Large intestine (tissue), 3 donors: Measurements from ENCODE around the gene PPP4R1. TPM values are rescaled to one million over a fixed set of nuclear protein-coding genes. Genes with fewer than 3 reads are reported as not detected.

Experiments used
- DNase-seq, 2 donors: peaks; one replicate each; pipeline versions ENCODE4 v3.0.0 to v3.0.0-alpha.2; 2013
- H3K27ac ChIP-seq: one replicate; pipeline ENCODE4 v1.5.1; 2013; ENCODE audit warnings: low read length
- H3K27me3 ChIP-seq: 2 replicates; pipeline ENCODE4 v1.6.1; 2013; ENCODE audit warnings: low read length; ENCODE audit not compliant: control insufficient read depth, insufficient read depth
- H3K36me3 ChIP-seq: 2 replicates; pipeline ENCODE4 v1.6.1; 2013; ENCODE audit warnings: low read length; ENCODE audit not compliant: control insufficient read depth, insufficient read depth
- H3K4me1 ChIP-seq: one replicate; pipeline ENCODE4 v1.6.1; 2013; ENCODE audit warnings: low read length; ENCODE audit not compliant: control insufficient read depth, insufficient read depth
- H3K4me3 ChIP-seq: one replicate; pipeline ENCODE4 v1.5.1; 2013; ENCODE audit warnings: low read length
- H3K9me3 ChIP-seq: one replicate; pipeline ENCODE4 v1.6.1; 2013; ENCODE audit warnings: mild to moderate bottlenecking, low read depth, low read length, moderate library complexity; ENCODE audit not compliant: control insufficient read depth
- WGBS: methylation state at CpG from one replicate; pipeline ENCODE4 v1.1.5; 2013; ENCODE audit warnings: low lambda C conversion rate; ENCODE audit not compliant: insufficient coverage; 5-methylcytosine and 5-hydroxymethylcytosine counted together
- polyA plus RNA-seq: library from polyadenylated mRNA; unstranded; fragments of 120-200 nt; gene quantifications from one replicate; pipeline ENCODE4 v1.2.1, GENCODE V29; 2013

Gene PPP4R1
- polyA plus RNA-seq, 1 donor: 68.5 TPM

DNA sequence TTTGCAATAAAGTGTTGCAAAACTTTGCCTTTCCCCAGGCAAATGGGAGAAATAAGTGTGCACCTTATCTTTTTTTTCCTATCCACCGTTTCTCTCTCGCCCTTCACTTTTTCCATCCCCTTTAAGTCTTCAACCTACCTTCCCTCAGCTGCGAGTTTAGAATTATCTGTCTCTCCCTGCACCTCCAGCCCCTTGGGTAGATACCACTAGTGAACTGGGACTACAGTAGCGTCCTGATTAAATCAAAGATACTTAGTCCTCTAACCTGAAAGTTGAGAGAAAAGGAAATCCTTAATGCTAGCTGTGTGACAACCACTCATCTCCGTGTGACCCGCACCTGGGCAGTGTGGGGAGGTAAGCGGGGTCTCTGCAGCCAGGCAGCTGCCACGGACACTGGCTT, 16.1 kb upstream of the PPP4R1 start:
- WGBS: 90% methylated on average over 4 of the region's 8 CpGs
- no peak for DNase-seq
- H3K4me3 ChIP-seq: no peak overlapping the region
- H3K27me3 ChIP-seq: no peaks in the 10 kb centered on the region
- no peak overlapping the region for H3K27ac ChIP-seq
- H3K9me3 ChIP-seq: no peaks in the 10 kb centered on the region
- H3K4me1 ChIP-seq: no peaks in the 10 kb centered on the region
- H3K36me3 ChIP-seq: no peaks in the 10 kb centered on the region

- no peaks in the 10 kb centered on the region for H3K4me1 ChIP-seq
- peak; percentile 50 to 74 for DNase-seq
- WGBS: no CpG with 5 or more reads among the region's 4 CpGs
These were observed 15.3 kb upstream of the PPP4R1 start for GRCh38 chr18:9629709-9630108.

DNA sequence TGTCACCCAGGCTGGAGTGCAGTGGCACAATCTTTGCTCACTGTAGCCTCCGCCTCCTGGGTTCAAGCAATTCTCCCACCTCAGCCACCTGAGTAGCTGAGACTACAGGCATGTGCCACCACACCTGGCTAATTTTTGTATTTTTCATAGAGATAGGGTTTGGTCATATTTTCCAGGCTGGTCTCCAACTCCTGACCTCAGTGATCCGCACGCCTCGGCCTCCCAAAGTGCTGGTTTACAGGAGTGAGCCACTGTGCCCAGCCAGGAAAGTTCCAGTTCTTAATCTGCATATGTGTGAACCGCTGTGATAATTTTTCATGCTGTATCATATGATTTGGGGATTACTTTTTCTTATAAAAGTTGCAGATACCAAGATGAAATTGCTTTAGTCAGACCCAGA, 14.6 kb upstream of the PPP4R1 start:
- no CpG with 5 or more reads among the region's 5 CpGs for WGBS
- H3K4me3 ChIP-seq: no peak overlapping the region
- no peaks in the 10 kb centered on the region for H3K27me3 ChIP-seq

More at GRCh38 chr18:9629709-9630108, 15.3 kb upstream of the PPP4R1 start:
- Histone ChIP-seq H3K9me3 (no peaks in the 10 kb centered on the region), H3K36me3 (no peaks in the 10 kb centered on the region), H3K4me3 (no peak overlapping the region), H3K27me3 (no peaks in the 10 kb centered on the region), H3K27ac (no peak overlapping the region)

DNA sequence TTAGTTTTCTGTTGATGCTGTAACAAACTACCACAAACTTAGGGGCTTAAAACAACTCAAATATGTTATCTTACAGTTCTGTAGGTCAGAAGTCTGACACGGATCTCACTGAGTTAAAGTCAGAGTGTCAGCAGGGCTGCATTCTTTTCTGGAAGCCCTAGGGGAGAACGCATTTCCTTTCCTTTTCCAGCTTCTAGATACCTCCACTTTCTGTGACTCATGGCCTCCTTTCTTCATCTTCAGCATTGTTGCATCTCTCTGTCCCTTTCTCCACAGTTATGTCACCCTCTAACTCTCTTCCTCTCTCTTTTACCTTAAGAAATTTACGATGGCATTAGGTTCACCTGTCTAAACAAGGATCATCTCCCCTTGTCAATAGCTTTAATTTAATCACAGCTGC, 13.3 kb upstream of the PPP4R1 start:
- WGBS: 63% methylated on average over 1 of the region's 3 CpGs
- Histone ChIP-seq H3K27me3 (no peaks in the 10 kb centered on the region), H3K36me3 (no peaks in the 10 kb centered on the region), H3K4me1 (no peaks in the 10 kb centered on the region), H3K9me3 (no peaks in the 10 kb centered on the region), H3K4me3 (no peak overlapping the region), H3K27ac (no peak overlapping the region)
- no peak for DNase-seq

More for the DNA sequence above, 14.6 kb upstream of the PPP4R1 start:
- H3K4me1 ChIP-seq: no peaks in the 10 kb centered on the region
- no peaks in the 10 kb centered on the region for H3K9me3 ChIP-seq
- no peak for DNase-seq
- H3K27ac ChIP-seq: no peak overlapping the region
- no peaks in the 10 kb centered on the region for H3K36me3 ChIP-seq

DNA sequence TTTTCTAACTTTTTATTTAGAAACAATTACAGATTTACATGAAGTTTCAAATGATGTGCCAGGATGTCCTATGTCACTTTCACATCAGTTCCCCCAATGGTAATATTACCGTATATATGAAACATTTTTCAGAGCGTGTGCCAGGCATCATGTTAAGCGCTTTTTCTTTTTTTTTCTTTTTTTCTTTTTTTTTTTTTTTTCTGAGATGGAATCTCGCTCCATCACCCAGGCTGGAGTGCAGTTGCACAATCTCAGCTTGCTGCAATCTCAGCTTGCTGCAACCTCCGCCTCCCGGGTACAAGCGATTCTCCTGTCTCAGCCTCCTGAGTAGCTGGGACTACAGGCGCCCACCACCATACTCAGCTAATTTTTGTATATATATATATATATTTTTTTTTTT, 5.6 kb upstream of the PPP4R1 start:
- H3K27me3 ChIP-seq: no peaks in the 10 kb centered on the region
- no CpG with 5 or more reads among the region's 8 CpGs for WGBS
- DNase-seq: no peak
- H3K4me1 ChIP-seq: peaks cover 3% of the 10 kb centered on the region
- H3K27ac ChIP-seq: no peak overlapping the region
- H3K36me3 ChIP-seq: no peaks in the 10 kb centered on the region
- no peaks in the 10 kb centered on the region for H3K9me3 ChIP-seq
- H3K4me3 ChIP-seq: no peak overlapping the region

GRCh38 chr18:9619545-9619944, 5.2 kb upstream of the PPP4R1 start:
- Histone ChIP-seq H3K36me3 (no peaks in the 10 kb centered on the region), H3K27ac (no peak overlapping the region), H3K4me3 (no peak overlapping the region), H3K27me3 (no peaks in the 10 kb centered on the region), H3K9me3 (no peaks in the 10 kb centered on the region), H3K4me1 (peaks cover 3% of the 10 kb centered on the region)
- WGBS: no CpG with 5 or more reads among the region's 1 CpG
- DNase-seq: no peak

GRCh38 chr18:9619056-9619455, 4.7 kb upstream of the PPP4R1 start:
- Histone ChIP-seq H3K4me3 (no peak overlapping the region), H3K27me3 (no peaks in the 10 kb centered on the region), H3K27ac (no peak overlapping the region), H3K9me3 (no peaks in the 10 kb centered on the region), H3K4me1 (peaks cover 3% of the 10 kb centered on the region), H3K36me3 (no peaks in the 10 kb centered on the region)
- WGBS: 80% methylated on average over 1 of the region's 3 CpGs
- no peak for DNase-seq

DNA sequence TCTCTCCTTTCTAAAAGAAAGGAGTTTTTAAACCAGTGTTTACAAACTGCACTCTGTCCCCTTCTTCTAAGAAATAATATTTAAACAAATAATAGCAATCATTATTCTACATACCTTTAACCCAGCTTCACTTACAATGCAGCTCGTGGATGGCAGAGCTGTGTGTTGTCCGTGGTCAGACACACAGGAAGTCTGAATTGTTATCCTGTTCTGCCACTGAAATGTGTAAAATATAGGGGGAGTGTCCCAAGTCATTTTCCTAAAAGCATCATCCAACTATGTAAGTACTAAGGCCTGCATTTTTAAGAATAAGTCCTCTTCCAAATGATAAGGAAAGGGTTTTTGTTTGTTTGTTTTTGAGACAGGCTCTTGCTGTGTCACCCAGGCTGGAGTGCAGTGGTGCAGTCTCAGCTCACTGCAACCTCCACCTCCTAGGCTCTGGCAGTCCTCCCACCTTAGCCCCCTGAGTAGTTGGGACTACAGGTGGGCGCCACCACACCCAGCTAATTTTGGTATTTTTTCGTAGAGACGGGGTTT, 2.7 kb upstream of the PPP4R1 start:
- no peaks in the 10 kb centered on the region for H3K36me3 ChIP-seq
- DNase-seq: no peak
- H3K27me3 ChIP-seq: no peaks in the 10 kb centered on the region
- H3K27ac ChIP-seq: no peak overlapping the region
- no CpG with 5 or more reads among the region's 5 CpGs for WGBS
- no peaks in the 10 kb centered on the region for H3K9me3 ChIP-seq
- H3K4me1 ChIP-seq: peaks cover 11% of the 10 kb centered on the region
- H3K4me3 ChIP-seq: no peak overlapping the region

DNA sequence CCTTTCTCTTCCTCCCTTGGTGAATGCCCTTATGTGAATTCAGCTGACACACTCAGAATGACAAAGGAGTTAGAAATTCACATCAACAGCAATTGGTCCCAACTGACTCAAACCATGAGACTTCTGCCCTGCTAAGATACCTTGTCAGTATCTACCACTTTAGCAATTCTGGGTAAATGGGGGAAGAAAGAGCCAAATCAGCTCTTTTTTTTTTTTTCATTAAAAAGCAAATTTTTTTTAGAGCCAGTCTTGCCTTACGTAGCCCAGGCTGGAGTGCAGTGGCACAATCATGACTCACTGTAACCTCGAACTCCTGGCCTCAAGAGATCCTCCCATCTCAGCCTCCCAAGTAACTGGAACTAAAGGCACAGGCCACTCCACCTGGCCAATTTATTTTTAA, 1.7 kb upstream of the PPP4R1 start:
- Histone ChIP-seq H3K27me3 (no peaks in the 10 kb centered on the region), H3K36me3 (peaks cover 5% of the 10 kb centered on the region), H3K4me1 (peaks cover 11% of the 10 kb centered on the region), H3K27ac (no peak overlapping the region), H3K9me3 (no peaks in the 10 kb centered on the region), H3K4me3 (no peak overlapping the region)
- no CpG with 5 or more reads among the region's 2 CpGs for WGBS
- DNase-seq: no peak

DNA sequence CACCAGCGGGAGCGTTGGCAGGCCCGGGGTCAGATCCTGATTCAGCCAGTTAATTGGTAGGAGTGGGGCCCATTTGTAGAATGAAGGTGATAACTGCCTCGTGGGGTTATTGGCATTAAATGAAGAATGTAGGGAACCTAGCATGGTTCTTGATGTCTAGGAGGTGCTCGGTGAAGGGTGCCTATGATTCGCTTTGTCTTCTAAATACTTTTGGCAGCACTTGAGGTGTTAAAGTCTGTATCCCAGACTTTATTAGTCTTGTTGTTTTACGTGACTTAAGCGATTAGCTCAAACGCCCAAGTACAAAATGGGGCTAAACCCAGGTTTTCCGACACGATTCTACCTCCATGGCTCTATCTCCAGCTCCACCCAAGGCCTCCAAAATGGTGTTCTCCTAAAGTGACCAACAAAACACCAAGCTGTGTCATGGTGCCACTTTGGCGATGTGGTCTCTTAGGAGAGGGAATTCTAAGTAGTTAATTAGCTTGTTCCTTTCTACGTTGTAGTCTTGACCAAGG, 980 bp upstream of the PPP4R1 start:
- H3K4me3 ChIP-seq: peak overlapping the region; percentile 47
- DNase-seq: no peak
- WGBS: 100% methylated on average over 1 of the region's 13 CpGs
- no peaks in the 10 kb centered on the region for H3K9me3 ChIP-seq
- H3K27me3 ChIP-seq: no peaks in the 10 kb centered on the region
- H3K27ac ChIP-seq: peak overlapping the region; percentile 52
- peaks cover 11% of the 10 kb centered on the region for H3K4me1 ChIP-seq
- peaks cover 9% of the 10 kb centered on the region for H3K36me3 ChIP-seq
